Thyroid gland (tissue), 4 donors: ENCODE results near the gene DSCAM.

Source experiments
- POLR2A ChIP-seq, 2 donors: fragments of 450-650 bp; IDR thresholded peaks; one replicate each; pipeline ENCODE4 v1.6.1; 2017; ENCODE audit warnings: antibody characterized with exemption in 2 of 2, mild to moderate bottlenecking in 2 of 2, moderate library complexity in 1 of 2
- TF ChIP-seq, protein P1 (sequence below), 6 experiments: fragments of 200-600 bp in 3 of 6; fragments of 450-650 bp in 3 of 6; sonication (generic) in 3 of 6; IDR thresholded peaks; one replicate each; pipeline ENCODE4 v1.5.1; 2016 to 2019; ENCODE audit warnings: antibody characterized with exemption in 6 of 6, mild to moderate bottlenecking in 2 of 6, inconsistent platforms in 1 of 6, moderate library complexity in 1 of 6

DNA sequence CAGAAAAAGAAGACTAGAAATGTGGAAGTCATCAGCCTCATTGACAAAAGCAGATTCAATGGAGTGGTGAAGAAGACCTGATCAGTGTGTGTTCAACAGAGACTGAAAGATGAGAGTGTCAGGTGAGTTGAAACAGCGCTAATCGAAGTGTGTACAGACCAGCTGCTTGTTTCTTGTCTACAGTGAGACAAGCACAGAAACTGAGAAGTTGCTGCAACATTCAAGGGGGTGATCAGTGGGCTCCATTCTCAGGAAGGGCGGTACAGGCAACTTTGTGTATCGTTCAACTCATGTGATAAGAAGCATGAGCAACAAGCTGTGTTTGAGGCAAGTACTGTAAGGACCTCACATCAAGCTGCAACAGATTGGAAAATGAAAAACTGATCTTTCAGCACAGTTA is 19.4 kb downstream of the DSCAM start:
- TF ChIP-seq, protein P1, sequence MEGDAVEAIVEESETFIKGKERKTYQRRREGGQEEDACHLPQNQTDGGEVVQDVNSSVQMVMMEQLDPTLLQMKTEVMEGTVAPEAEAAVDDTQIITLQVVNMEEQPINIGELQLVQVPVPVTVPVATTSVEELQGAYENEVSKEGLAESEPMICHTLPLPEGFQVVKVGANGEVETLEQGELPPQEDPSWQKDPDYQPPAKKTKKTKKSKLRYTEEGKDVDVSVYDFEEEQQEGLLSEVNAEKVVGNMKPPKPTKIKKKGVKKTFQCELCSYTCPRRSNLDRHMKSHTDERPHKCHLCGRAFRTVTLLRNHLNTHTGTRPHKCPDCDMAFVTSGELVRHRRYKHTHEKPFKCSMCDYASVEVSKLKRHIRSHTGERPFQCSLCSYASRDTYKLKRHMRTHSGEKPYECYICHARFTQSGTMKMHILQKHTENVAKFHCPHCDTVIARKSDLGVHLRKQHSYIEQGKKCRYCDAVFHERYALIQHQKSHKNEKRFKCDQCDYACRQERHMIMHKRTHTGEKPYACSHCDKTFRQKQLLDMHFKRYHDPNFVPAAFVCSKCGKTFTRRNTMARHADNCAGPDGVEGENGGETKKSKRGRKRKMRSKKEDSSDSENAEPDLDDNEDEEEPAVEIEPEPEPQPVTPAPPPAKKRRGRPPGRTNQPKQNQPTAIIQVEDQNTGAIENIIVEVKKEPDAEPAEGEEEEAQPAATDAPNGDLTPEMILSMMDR (IDR thresholded peaks at IDR 0.05), result no peak
- TF ChIP-seq POLR2A (IDR thresholded peaks at IDR 0.05), result no peak
